NT2/D1 (cell line): ENCODE data around the gene CCDC92.

Experiments used
- DNase-seq: peaks from one replicate; pipeline ENCODE4 v3.0.0-alpha.2; 2011; ENCODE audit warnings: low read depth, low spot score
- H3K27me3 ChIP-seq: 2 replicates; pipeline ENCODE4 v1.6.0; 2011; ENCODE audit warnings: mild to moderate bottlenecking; ENCODE audit not compliant: insufficient read length, insufficient read depth
- H3K36me3 ChIP-seq: 2 replicates; pipeline ENCODE4 v1.6.1; 2011; ENCODE audit warnings: mild to moderate bottlenecking, low read length, mixed read lengths; ENCODE audit not compliant: insufficient read depth, insufficient read length
- H3K4me1 ChIP-seq: 2 replicates; pipeline ENCODE4 v1.5.1; 2011; ENCODE audit not compliant: insufficient read depth, insufficient read length
- H3K4me3 ChIP-seq: 2 replicates; pipeline ENCODE4 v1.5.1; 2011; ENCODE audit warnings: low read depth; ENCODE audit not compliant: insufficient read length
- H3K9ac ChIP-seq: 2 replicates; pipeline ENCODE4 v1.6.0; 2011; ENCODE audit warnings: low read depth; ENCODE audit not compliant: insufficient read length
- H3K9me3 ChIP-seq: 2 replicates; pipeline ENCODE4 v1.5.1; 2011; ENCODE audit warnings: mild to moderate bottlenecking, low read length; ENCODE audit not compliant: insufficient read depth
- SUZ12 ChIP-seq: IDR thresholded peaks from 2 replicates; pipeline ENCODE4 v1.6.1; 2011; ENCODE audit not compliant: insufficient read length, insufficient read depth; ENCODE audit errors: extremely low read depth
- YY1 ChIP-seq: IDR thresholded peaks from 2 replicates; pipeline ENCODE4 v1.6.1; 2011; ENCODE audit not compliant: insufficient read length, insufficient read depth
- ZNF274 ChIP-seq: IDR thresholded peaks from 2 replicates; pipeline ENCODE4 v1.6.1; 2011; ENCODE audit warnings: mild to moderate bottlenecking, low read depth, low read length

Gene CCDC92

DNA sequence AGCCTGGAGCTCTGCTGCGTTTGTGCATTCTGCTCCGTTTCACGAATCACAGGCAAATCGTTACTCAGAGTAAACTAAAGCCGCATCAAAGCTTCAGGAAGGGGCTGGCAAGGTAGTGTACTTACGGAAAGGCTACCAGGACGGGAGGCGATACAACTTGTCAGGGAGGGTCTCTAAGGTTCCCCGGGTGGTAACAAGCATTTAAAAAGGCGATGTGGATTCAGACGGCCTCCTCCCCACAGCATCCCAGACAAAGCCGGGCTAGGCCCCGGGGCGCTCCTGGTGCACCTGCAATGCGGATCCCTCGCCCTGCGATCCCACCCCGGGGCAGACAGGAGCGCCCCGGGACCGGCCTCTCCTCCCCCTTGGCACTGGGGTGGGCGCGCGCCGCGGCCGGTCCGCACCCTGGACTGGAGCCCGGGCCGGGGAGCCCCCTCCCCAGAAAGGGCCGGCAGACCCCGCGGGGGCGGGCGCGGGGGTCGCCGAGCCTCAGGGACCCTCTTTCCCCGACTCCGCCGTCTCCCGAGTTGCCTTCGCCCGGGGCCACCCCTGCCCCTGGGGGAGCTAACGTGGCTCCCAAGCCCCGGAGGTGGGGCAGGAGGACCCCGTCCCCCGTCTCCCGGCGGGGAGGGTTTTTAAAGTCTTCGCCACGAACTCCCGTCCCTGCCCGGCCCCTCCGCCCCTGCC, 718 bp downstream of the CCDC92 start:
- peak overlapping the region; percentile 38 for H3K4me3 ChIP-seq
- DNase-seq = peak; percentile 90
- H3K9me3 ChIP-seq = no peaks in the 10 kb centered on the region
- peaks cover 24% of the 10 kb centered on the region for H3K36me3 ChIP-seq
- no peaks in the 10 kb centered on the region for H3K4me1 ChIP-seq
- peak overlapping the region; percentile 6 for H3K9ac ChIP-seq
- TF ChIP-seq YY1 = no peak
- TF ChIP-seq SUZ12 = no peak
- no peak for TF ChIP-seq ZNF274
- peaks cover 68% of the 10 kb centered on the region for H3K27me3 ChIP-seq

DNA sequence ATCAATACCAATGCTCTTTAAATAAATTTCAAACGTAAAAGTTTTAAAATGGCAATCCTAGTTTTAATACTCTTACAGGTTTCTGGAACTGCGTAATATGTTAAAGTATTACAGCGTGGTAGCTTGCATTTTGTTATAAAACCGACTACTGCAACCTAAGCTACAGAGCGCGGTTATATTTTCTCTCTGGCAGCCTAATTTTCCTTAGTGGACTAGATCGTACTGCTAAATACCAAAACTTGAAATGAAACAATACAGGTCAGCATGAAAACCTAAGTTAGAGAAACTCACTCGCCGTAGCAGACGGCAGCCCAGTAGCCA, 1.2 kb downstream of the CCDC92 start:
- no peaks in the 10 kb centered on the region for H3K4me1 ChIP-seq
- H3K9ac ChIP-seq = no peak overlapping the region
- H3K27me3 ChIP-seq = peaks cover 72% of the 10 kb centered on the region
- H3K9me3 ChIP-seq = no peaks in the 10 kb centered on the region
- TF ChIP-seq SUZ12 = no peak
- TF ChIP-seq ZNF274 = no peak
- TF ChIP-seq YY1 = no peak
- no peak for DNase-seq
- H3K4me3 ChIP-seq = no peak overlapping the region
- H3K36me3 ChIP-seq = peaks cover 19% of the 10 kb centered on the region

DNA sequence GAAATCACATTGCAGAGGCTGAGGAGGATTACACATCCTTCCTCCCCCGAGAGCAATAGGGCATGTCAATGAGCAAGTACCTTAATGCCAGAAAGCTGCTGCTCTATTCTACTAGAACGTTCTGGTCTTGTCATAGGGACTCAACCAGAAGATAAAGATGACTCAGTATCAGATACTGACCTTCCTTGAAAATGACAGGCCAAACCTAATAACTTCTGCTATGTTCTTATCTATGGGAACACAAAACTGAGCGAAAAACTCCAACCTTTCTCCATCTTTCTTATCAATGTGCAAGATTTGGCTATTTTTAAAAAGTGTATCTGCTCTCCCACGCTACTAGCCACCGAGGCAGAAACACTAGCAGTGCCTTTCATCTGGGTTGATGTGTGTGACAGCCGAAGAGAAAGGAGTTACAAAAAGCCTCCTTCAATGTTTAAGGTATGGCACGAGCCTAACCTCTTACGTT, 5.5 kb downstream of the CCDC92 start:
- H3K27me3 ChIP-seq = peaks cover 95% of the 10 kb centered on the region
- no peaks in the 10 kb centered on the region for H3K4me1 ChIP-seq
- no peak for TF ChIP-seq SUZ12
- no peak for TF ChIP-seq YY1
- no peak for TF ChIP-seq ZNF274
- no peaks in the 10 kb centered on the region for H3K9me3 ChIP-seq
- H3K36me3 ChIP-seq = no peaks in the 10 kb centered on the region
- no peak overlapping the region for H3K9ac ChIP-seq
- no peak overlapping the region for H3K4me3 ChIP-seq
- DNase-seq = no peak

DNA sequence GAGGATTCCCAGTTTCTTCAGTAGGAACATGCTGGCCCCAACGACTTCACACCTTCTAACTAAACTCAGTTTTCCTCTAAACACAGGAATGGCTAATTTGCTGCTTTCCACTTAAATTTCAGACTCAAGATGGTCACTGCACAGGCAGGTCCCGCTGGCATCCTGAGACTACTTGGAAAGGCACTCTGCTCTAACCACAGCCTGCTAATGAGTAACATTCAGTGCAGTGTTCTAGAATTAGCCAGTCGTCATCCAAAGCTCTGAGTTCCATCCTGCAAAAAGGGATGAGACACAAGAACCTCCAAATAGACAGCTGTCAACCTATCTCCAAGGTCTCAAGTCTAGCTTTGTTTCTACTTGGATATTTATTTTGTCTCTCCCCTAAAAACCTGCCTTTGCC, 6.0 kb downstream of the CCDC92 start:
- H3K4me1 ChIP-seq = no peaks in the 10 kb centered on the region
- H3K9me3 ChIP-seq = no peaks in the 10 kb centered on the region
- DNase-seq = no peak
- H3K36me3 ChIP-seq = no peaks in the 10 kb centered on the region
- TF ChIP-seq YY1 (no peak), ZNF274 (no peak), SUZ12 (no peak)
- H3K4me3 ChIP-seq = no peak overlapping the region
- peaks cover 100% of the 10 kb centered on the region for H3K27me3 ChIP-seq
- H3K9ac ChIP-seq = no peak overlapping the region

DNA sequence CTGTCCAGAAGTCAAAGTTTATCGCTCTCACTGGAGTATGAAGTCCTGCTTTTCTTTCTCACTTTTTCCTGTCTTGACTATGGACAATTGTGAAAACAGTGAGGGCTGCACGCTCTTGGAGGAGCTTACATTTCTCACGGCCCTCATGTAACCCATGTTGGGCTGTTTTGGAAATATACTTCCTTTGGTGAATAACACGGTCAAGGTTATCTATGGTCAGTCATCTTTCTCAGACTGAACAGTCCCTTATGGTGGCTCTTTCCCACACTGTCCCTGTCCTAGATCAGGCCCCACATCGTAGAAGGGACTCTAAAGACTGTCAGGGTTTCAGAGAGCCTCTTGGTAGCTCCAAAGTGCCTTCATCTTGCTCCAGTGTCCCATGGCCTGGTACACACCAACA, 7.2 kb downstream of the CCDC92 start:
- DNase-seq = no peak
- Histone ChIP-seq H3K9me3 (no peaks in the 10 kb centered on the region), H3K27me3 (peaks cover 100% of the 10 kb centered on the region), H3K4me1 (no peaks in the 10 kb centered on the region), H3K36me3 (no peaks in the 10 kb centered on the region), H3K4me3 (no peak overlapping the region), H3K9ac (no peak overlapping the region)
- TF ChIP-seq ZNF274 (no peak), YY1 (no peak), SUZ12 (no peak)

DNA sequence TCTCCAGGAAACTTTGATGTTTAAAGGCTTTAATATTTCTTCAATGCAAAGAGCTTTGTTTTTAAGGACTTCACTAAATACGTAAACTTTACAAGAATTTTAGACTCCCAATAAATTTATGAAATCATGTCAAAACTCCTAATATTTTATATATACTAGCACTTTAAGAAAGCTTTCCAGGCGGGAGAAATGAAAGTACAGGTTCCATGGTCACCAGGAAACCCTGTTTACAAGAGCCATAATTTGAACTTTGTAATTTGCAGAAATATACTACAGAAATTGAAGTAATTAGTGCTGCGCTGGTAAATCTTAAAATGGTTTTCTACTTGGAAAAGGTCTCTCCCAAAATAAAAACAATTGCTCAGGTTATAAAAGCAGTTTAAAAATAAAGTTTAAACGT, 8.8 kb downstream of the CCDC92 start:
- H3K27me3 ChIP-seq = peaks cover 100% of the 10 kb centered on the region
- H3K9me3 ChIP-seq = no peaks in the 10 kb centered on the region
- DNase-seq = no peak
- H3K4me3 ChIP-seq = no peak overlapping the region
- H3K36me3 ChIP-seq = no peaks in the 10 kb centered on the region
- TF ChIP-seq SUZ12 (no peak), ZNF274 (no peak), YY1 (no peak)
- H3K9ac ChIP-seq = no peak overlapping the region
- H3K4me1 ChIP-seq = peaks cover 3% of the 10 kb centered on the region

DNA sequence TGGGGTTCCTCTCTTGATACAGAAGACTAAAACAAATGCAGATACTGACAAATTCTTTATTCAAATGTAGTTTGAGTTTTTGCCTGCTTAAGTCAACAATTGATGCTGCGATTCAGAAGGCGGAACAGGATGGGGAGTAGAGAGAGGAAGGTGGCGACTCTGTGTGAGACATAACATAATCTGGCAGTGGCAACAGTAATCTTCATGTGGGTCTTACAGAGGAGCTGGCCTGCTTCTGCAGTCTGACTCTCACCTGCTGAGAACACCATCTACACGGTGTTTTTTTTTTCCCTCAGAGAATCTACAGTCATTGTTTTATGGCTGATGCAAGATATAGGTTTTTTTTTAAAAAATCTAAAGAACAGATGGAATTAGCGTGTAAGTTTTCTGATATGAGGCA, 10.1 kb downstream of the CCDC92 start:
- H3K9me3 ChIP-seq = no peaks in the 10 kb centered on the region
- H3K27me3 ChIP-seq = peaks cover 93% of the 10 kb centered on the region
- H3K4me1 ChIP-seq = peaks cover 3% of the 10 kb centered on the region
- H3K4me3 ChIP-seq = no peak overlapping the region
- H3K9ac ChIP-seq = no peak overlapping the region
- no peaks in the 10 kb centered on the region for H3K36me3 ChIP-seq
- no peak for DNase-seq
- TF ChIP-seq ZNF274 = no peak
- no peak for TF ChIP-seq YY1
- no peak for TF ChIP-seq SUZ12

DNA sequence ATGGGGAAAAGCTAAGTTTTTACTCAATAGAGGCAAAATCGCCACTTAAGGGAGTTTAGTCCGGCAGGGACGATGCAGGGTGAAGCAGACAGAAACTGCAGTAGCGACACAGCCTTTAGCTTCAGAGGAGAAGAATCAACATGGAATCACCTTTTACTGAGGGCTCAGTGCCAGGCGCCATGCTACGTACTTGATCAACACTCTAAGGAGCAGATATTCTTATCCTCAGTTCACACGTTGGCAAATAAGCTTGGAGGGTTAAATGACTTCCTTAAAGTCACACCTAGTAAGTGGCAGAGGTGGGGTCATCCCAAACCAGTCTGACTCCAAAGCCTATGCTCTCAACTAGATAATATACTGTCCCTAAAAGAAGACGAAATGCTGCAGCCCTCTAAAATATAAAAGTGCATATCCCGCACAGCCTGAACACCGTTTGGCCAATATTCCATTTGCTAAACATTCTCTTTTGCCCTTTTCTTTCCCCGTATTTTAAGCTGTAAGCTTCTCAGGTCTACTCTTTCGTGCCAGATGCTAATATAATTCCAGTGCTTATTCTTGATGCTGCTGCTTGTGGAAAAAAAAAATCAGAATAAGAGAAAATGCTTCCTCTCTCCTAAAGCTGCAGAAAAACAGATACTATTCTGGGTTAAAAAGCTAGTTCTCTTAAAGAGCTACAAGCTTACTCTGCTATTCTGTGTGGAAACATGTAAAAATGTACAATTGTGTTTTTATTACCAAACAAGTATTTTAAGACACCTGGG, 10.9 kb downstream of the CCDC92 start:
- no peak for DNase-seq

More for the DNA sequence above, 10.9 kb downstream of the CCDC92 start:
- Histone ChIP-seq H3K9me3 (no peaks in the 10 kb centered on the region), H3K9ac (no peak overlapping the region), H3K4me3 (no peak overlapping the region), H3K27me3 (peaks cover 85% of the 10 kb centered on the region), H3K36me3 (no peaks in the 10 kb centered on the region), H3K4me1 (peaks cover 3% of the 10 kb centered on the region)
- no peak for TF ChIP-seq ZNF274
- TF ChIP-seq SUZ12 = no peak
- TF ChIP-seq YY1 = no peak
